HepG2 (cell line): ENCODE measurements around the gene TTPAL. TPM values are rescaled to one million over a fixed set of nuclear protein-coding genes. Genes with fewer than 3 reads are reported as not detected.

ENCODE experiments used
- AKAP8 ChIP-seq: sonication (generic); formaldehyde crosslinking; IDR thresholded peaks from 2 replicates; pipeline ENCODE4 v1.5.1; 2020; ENCODE audit warnings: mild to moderate bottlenecking, missing genetic modification reagents
- DRAP1 ChIP-seq: IDR thresholded peaks from 2 replicates; pipeline ENCODE4 v1.6.1; 2016; ENCODE audit warnings: missing genetic modification reagents, missing compliant biosample characterization
- ELK4 ChIP-seq: sonication (generic); formaldehyde crosslinking; IDR thresholded peaks from 2 replicates; pipeline ENCODE4 v1.9.0; 2021; ENCODE audit warnings: missing genetic modification reagents, borderline replicate concordance
- GRHL1 ChIP-seq: sonication (generic); formaldehyde crosslinking; conservative IDR thresholded peaks from 2 replicates; pipeline ENCODE4 v1.8.0; 2022; ENCODE audit warnings: missing genetic modification reagents
- NFE2L1 ChIP-seq: sonication (generic); formaldehyde crosslinking; IDR thresholded peaks from 2 replicates; pipeline ENCODE4 v1.4.0; 2020; ENCODE audit warnings: missing genetic modification reagents, mild to moderate bottlenecking, borderline replicate concordance
- NFKB2 ChIP-seq: sonication (generic); formaldehyde crosslinking; IDR thresholded peaks from 2 replicates; pipeline ENCODE4 v1.4.0; 2020; ENCODE audit warnings: missing genetic modification reagents, borderline replicate concordance
- RFX5 ChIP-seq: IDR thresholded peaks from 2 replicates; pipeline ENCODE4 v1.6.1; 2011; ENCODE audit warnings: low read depth, low read length, improper control_type of control experiment
- SP140L ChIP-seq: sonication (generic); formaldehyde crosslinking; IDR thresholded peaks from 2 replicates; pipeline ENCODE4 v1.4.0; 2020; ENCODE audit warnings: missing genetic modification reagents, borderline replicate concordance
- SPEN ChIP-seq: sonication (generic); formaldehyde crosslinking; IDR thresholded peaks from 2 replicates; pipeline ENCODE4 v1.5.1; 2020; ENCODE audit warnings: low read depth, mild to moderate bottlenecking, missing genetic modification reagents
- THAP7 ChIP-seq: sonication (generic); formaldehyde crosslinking; IDR thresholded peaks from 2 replicates; pipeline ENCODE4 v1.8.1; 2023; ENCODE audit warnings: mild to moderate bottlenecking, missing genetic modification reagents
- ZBTB42 ChIP-seq: sonication (generic); formaldehyde crosslinking; IDR thresholded peaks from 2 replicates; pipeline ENCODE4 v1.5.0; 2020; ENCODE audit warnings: mild to moderate bottlenecking, missing genetic modification reagents
- ZIK1 ChIP-seq: sonication (generic); formaldehyde crosslinking; IDR thresholded peaks from 2 replicates; pipeline ENCODE4 v1.5.0; 2020; ENCODE audit warnings: mild to moderate bottlenecking, low read depth, missing genetic modification reagents, borderline replicate concordance
- ZNF138 ChIP-seq: sonication (generic); formaldehyde crosslinking; IDR thresholded peaks from 2 replicates; pipeline ENCODE4 v1.5.0; 2020; ENCODE audit warnings: mild to moderate bottlenecking, low read depth, missing genetic modification reagents
- ZNF143 ChIP-seq: sonication (generic); formaldehyde crosslinking; IDR thresholded peaks from 2 replicates; pipeline ENCODE4 v1.4.0; 2020; ENCODE audit warnings: missing genetic modification reagents
- ZNF687 ChIP-seq: sonication (generic); formaldehyde crosslinking; IDR thresholded peaks from 2 replicates; pipeline ENCODE4 v1.5.1; 2020; ENCODE audit warnings: mild to moderate bottlenecking, missing genetic modification reagents, moderate library complexity
- ZSCAN12 ChIP-seq: sonication (generic); formaldehyde crosslinking; IDR thresholded peaks from 2 replicates; pipeline ENCODE4 v1.9.0; 2021; ENCODE audit warnings: mild to moderate bottlenecking, missing genetic modification reagents
- ZSCAN5A ChIP-seq: sonication (generic); formaldehyde crosslinking; IDR thresholded peaks from 2 replicates; pipeline ENCODE4 v1.8.0; 2022; ENCODE audit warnings: mild to moderate bottlenecking, missing genetic modification reagents, borderline replicate concordance
- polyA plus RNA-seq, 8 experiments: library from polyadenylated mRNA; depleted of rRNA in 3 of 8; stranded (reverse) in 7 of 8; unstranded in 1 of 8; fragments of >200 nt; fragmentation: Illumina TruSeq in 4 of 8; extraction: Trizol in 4 of 8; gene quantifications; 2 replicates each; pipeline versions ENCODE4 v1.2.1 to v1.2.3, GENCODE V29; 2011 to 2016; ENCODE audit warnings: low read depth in 4 of 8, missing spikeins in 1 of 8, mixed read lengths in 1 of 8; ENCODE audit not compliant: insufficient read depth in 1 of 8
- total RNA-seq, 5 experiments: library from RNA; depleted of rRNA; stranded (reverse); fragments of >200 nt; fragmentation: Illumina TruSeq; extraction: Trizol; gene quantifications; 2 replicates each; pipeline ENCODE4 v1.2.3, GENCODE V29; 2016; ENCODE audit warnings: low read depth in 1 of 5

Gene TTPAL
- total and polyA plus RNA-seq, 2 of the 13 experiments (the other 11 are each of a cell fraction or from before 2014, with no cell fraction given), result 4.3 to 18.8 TPM

GRCh38 chr20:44521484-44522481 lies 46.1 kb downstream of the TTPAL start, which contains the start of gene SERINC3 (continued):
- TF ChIP-seq ZBTB42 (CRISPR knock-in tag) (no peak), ZNF687 (CRISPR knock-in tag) (peak; percentile 98), ZIK1 (CRISPR knock-in tag) (peak; percentile 93), ZNF138 (peak; percentile 97), THAP7 (peak; percentile 65), RFX5 (peak; percentile 70), ZNF143 (CRISPR knock-in tag) (peak; percentile 47; the same call in 1 of the 2 replicates), ELK4 (0 out of 2 replicates have a peak, but pooled peaks have one; percentile 84), NFE2L1 (CRISPR knock-in tag) (peak; percentile 89; the same call in 1 of the 2 replicates), NFKB2 (CRISPR knock-in tag) (peak; percentile 99), DRAP1 (CRISPR knock-in tag) (peak; percentile 87), ZSCAN12 (CRISPR knock-in tag) (peak; percentile 84), ZSCAN5A (CRISPR knock-in tag) (peak; percentile 76; the same call in 1 of the 2 replicates), AKAP8 (peak; percentile 81), SPEN (CRISPR knock-in tag) (peak; percentile 95), GRHL1 (CRISPR knock-in tag) (no peak), SP140L (CRISPR knock-in tag) (no peak; the same call in 1 of the 2 replicates)
